Daoy (cell line): ENCODE data around the gene PFKM. TPM values are rescaled to one million over a fixed set of nuclear protein-coding genes. Genes with fewer than 3 reads are reported as not detected.

Experiments used
- DNase-seq: peaks from one replicate; pipeline ENCODE4 v3.0.0-alpha.2; 2015; ENCODE audit warnings: low read depth
- total RNA-seq: library from RNA; depleted of rRNA; stranded (reverse); fragments of >200 nt; shearing (Covaris generic); gene quantifications from 2 replicates; pipeline ENCODE4 v1.2.3, GENCODE V29; 2014; rRNA removed

PFKM gene
- total RNA-seq = 47.9 and 48.2 TPM in 2 replicates

- peak; percentile 95 for DNase-seq
These were observed at the start of gene PFKM for GRCh38 chr12:48119078-48119833. TSS of gene PFKM (plus strand) at chr12:48119364. CDS start at chr12:48122775, 3,411 bp downstream.

- no peak for DNase-seq
These were observed 49.1 kb upstream of the PFKM start for GRCh38 chr12:48070033-48070432.

GRCh38 chr12:48070731-48071130 lies 48.4 kb upstream of the PFKM start:
- DNase-seq = no peak

GRCh38 chr12:48071808-48072207 lies 47.4 kb upstream of the PFKM start:
- no peak for DNase-seq

- DNase-seq = no peak
These were observed 46.9 kb upstream of the PFKM start for GRCh38 chr12:48072266-48072665.

GRCh38 chr12:48074266-48074665 lies 44.9 kb upstream of the PFKM start:
- DNase-seq = no peak

- DNase-seq = no peak
These were observed 43.3 kb upstream of the PFKM start for GRCh38 chr12:48075832-48076231.

- no peak for DNase-seq
These were observed 42.1 kb upstream of the PFKM start for GRCh38 chr12:48077111-48077510.

- DNase-seq = no peak
These were observed 40.3 kb upstream of the PFKM start for GRCh38 chr12:48078901-48079300.

GRCh38 chr12:48080285-48080684 lies 38.9 kb upstream of the PFKM start:
- DNase-seq = no peak

GRCh38 chr12:48080821-48081220 lies 38.3 kb upstream of the PFKM start:
- DNase-seq = no peak

GRCh38 chr12:48084066-48084465 lies 35.1 kb upstream of the PFKM start:
- DNase-seq = no peak

GRCh38 chr12:48084841-48085460 lies 34.2 kb upstream of the PFKM start:
- no peak for DNase-seq

- DNase-seq = no peak
These were observed 32.8 kb upstream of the PFKM start for GRCh38 chr12:48086327-48086726.

GRCh38 chr12:48092611-48093010 lies 26.6 kb upstream of the PFKM start:
- no peak for DNase-seq

GRCh38 chr12:48104531-48104930 lies 14.6 kb upstream of the PFKM start:
- no peak for DNase-seq

GRCh38 chr12:48105321-48105866 lies 13.8 kb upstream of the PFKM start:
- no peak for DNase-seq

- peak; percentile 95 for DNase-seq
These were observed 13.1 kb upstream of the PFKM start, which contains the start of gene SENP1 for GRCh38 chr12:48105867-48106680. TSS of gene SENP1 (minus strand) at chr12:48106079. CDS start at chr12:48101472, 4,607 bp downstream.

GRCh38 chr12:48106681-48107613 lies 12.2 kb upstream of the PFKM start:
- DNase-seq = no peak

GRCh38 chr12:48109424-48109823 lies 9.7 kb upstream of the PFKM start:
- no peak for DNase-seq
